T-helper 9 cell (primary cell): ENCODE results near the gene PLCH2.

Experiments used
- DNase-seq: peaks from one replicate; pipeline ENCODE4 v3.0.0-alpha.2; 2020

The PLCH2 gene

GRCh38 chr1:2530513-2531361 is 54.6 kb downstream of the PLCH2 start:
- no peak for DNase-seq

- no peak for DNase-seq
These were observed 56.5 kb downstream of the PLCH2 start for GRCh38 chr1:2532485-2533160.

- DNase-seq: no peak
These were observed 57.3 kb downstream of the PLCH2 start for GRCh38 chr1:2533365-2533764.

GRCh38 chr1:2534315-2534686 is 58.2 kb downstream of the PLCH2 start:
- DNase-seq: no peak

GRCh38 chr1:2534687-2535441 is 58.8 kb downstream of the PLCH2 start:
- no peak for DNase-seq

GRCh38 chr1:2535455-2535854 is 59.4 kb downstream of the PLCH2 start:
- DNase-seq: no peak

- DNase-seq: no peak
These were observed 59.9 kb downstream of the PLCH2 start for GRCh38 chr1:2535981-2536380.

- no peak for DNase-seq
These were observed 61.7 kb downstream of the PLCH2 start for GRCh38 chr1:2537784-2538115.

GRCh38 chr1:2538376-2538775 is 62.3 kb downstream of the PLCH2 start:
- no peak for DNase-seq

- DNase-seq: no peak
These were observed 62.8 kb downstream of the PLCH2 start for GRCh38 chr1:2538872-2539271.

GRCh38 chr1:2539312-2539907 is 63.3 kb downstream of the PLCH2 start:
- no peak for DNase-seq

- DNase-seq: no peak
These were observed 64.9 kb downstream of the PLCH2 start for GRCh38 chr1:2540816-2541492.

- no peak for DNase-seq
These were observed 65.6 kb downstream of the PLCH2 start for GRCh38 chr1:2541619-2542245.

- no peak for DNase-seq
These were observed 66.3 kb downstream of the PLCH2 start for GRCh38 chr1:2542246-2542915.

- DNase-seq: peak; percentile 33
These were observed 67.5 kb downstream of the PLCH2 start for GRCh38 chr1:2543543-2544092.

- no peak for DNase-seq
These were observed 68.2 kb downstream of the PLCH2 start for GRCh38 chr1:2544093-2544874.

GRCh38 chr1:2544875-2545640 is 69.0 kb downstream of the PLCH2 start:
- DNase-seq: no peak

- DNase-seq: peak; percentile 85
These were observed 69.8 kb downstream of the PLCH2 start for GRCh38 chr1:2545754-2546514.
